Fibroblast of lung (primary cell): ENCODE data around the gene RPS8. TPM values are rescaled to one million over a fixed set of nuclear protein-coding genes. Genes with fewer than 3 reads are reported as not detected.
"Not testable (repeated sequence)": the region's sequence is repeated elsewhere in the genome, so short reads cannot be mapped to it uniquely, and the experiment has no call there.

ENCODE experiments used
- DNase-seq, 2 donors: peaks; one replicate each; pipeline versions ENCODE4 v3.0.0 to v3.0.0-alpha.2; 2010; ENCODE audit warnings: low read depth in 2 of 2
- H2AFZ ChIP-seq: 2 replicates; pipeline ENCODE4 v1.5.1; 2012; ENCODE audit warnings: low read length, control low read depth, inconsistent platforms
- H3K27ac ChIP-seq: 2 replicates; pipeline ENCODE4 v1.5.1; 2011; ENCODE audit warnings: low read length, control low read depth; ENCODE audit not compliant: insufficient read depth
- H3K27me3 ChIP-seq: 2 replicates; pipeline ENCODE4 v1.5.1; 2011; ENCODE audit warnings: mild to moderate bottlenecking, low read length; ENCODE audit not compliant: control insufficient read depth, insufficient read depth
- H3K36me3 ChIP-seq: 2 replicates; pipeline ENCODE4 v1.5.1; 2011; ENCODE audit warnings: low read length; ENCODE audit not compliant: control insufficient read depth, insufficient read depth
- H3K4me1 ChIP-seq: 2 replicates; pipeline ENCODE4 v1.5.1; 2011; ENCODE audit warnings: low read length; ENCODE audit not compliant: control insufficient read depth, insufficient read depth; ENCODE audit errors: extremely low read depth
- H3K4me2 ChIP-seq: 2 replicates; pipeline ENCODE4 v1.5.1; 2011; ENCODE audit warnings: low read length, control low read depth; ENCODE audit not compliant: insufficient read depth; ENCODE audit errors: extremely low read depth
- H3K4me3 ChIP-seq, 4 experiments: fragments of 200-600 bp in 1 of 4; sonication (generic) in 1 of 4; replicated peaks in 1 of 4; 2 replicates each; pipeline ENCODE4 v1.5.1; 2011 to 2016; ENCODE audit warnings: low read length in 4 of 4, low read depth in 3 of 4, mild to moderate bottlenecking in 3 of 4, control low read depth in 2 of 4, inconsistent platforms in 1 of 4, mixed read lengths in 1 of 4; ENCODE audit not compliant: insufficient read depth in 1 of 4; ENCODE audit errors: control extremely low read depth in 1 of 4
- H3K79me2 ChIP-seq: 2 replicates; pipeline ENCODE4 v1.5.1; 2012; ENCODE audit warnings: mild to moderate bottlenecking, low read length, inconsistent platforms; ENCODE audit not compliant: control insufficient read depth, insufficient read depth
- H3K9ac ChIP-seq: 2 replicates; pipeline ENCODE4 v1.5.1; 2011; ENCODE audit warnings: mild to moderate bottlenecking, low read length, control low read depth; ENCODE audit not compliant: insufficient read depth
- H3K9me3 ChIP-seq: 2 replicates; pipeline ENCODE4 v1.5.1; 2012; ENCODE audit warnings: low read depth, low read length; ENCODE audit not compliant: control insufficient read depth, insufficient read depth
- H4K20me1 ChIP-seq: 2 replicates; pipeline ENCODE4 v1.5.1; 2011; ENCODE audit warnings: low read length; ENCODE audit not compliant: control insufficient read depth, insufficient read depth; ENCODE audit errors: extremely low read depth
- EZH2 ChIP-seq: IDR thresholded peaks from 2 replicates; pipeline ENCODE4 v1.5.1; 2012; ENCODE audit warnings: low read length, control low read depth, mild to moderate bottlenecking; ENCODE audit errors: missing control alignments
- polyA plus RNA-seq, 2 donors: library from polyadenylated mRNA; depleted of rRNA in 1 of 2; stranded (reverse) in 1 of 2; unstranded in 1 of 2; fragments of >200 nt; gene quantifications; 2 replicates each; pipeline ENCODE4 v1.2.1, GENCODE V29; 2011 to 2012; ENCODE audit warnings: missing spikeins in 1 of 2
- total RNA-seq: library from RNA; depleted of rRNA; stranded (reverse); fragments of >200 nt; gene quantifications from 2 replicates; pipeline ENCODE4 v1.2.1, GENCODE V29; 2014
- TF ChIP-seq, protein P1 (sequence below), 2 donors: IDR thresholded peaks in 1 of 2; conservative IDR thresholded peaks in 1 of 2; 1 replicate in 1 of 2; 2 replicates in 1 of 2; pipeline ENCODE4 v1.5.1; 2011 to 2012; ENCODE audit warnings: low read length in 2 of 2, control low read depth in 1 of 2, inconsistent platforms in 1 of 2, low read depth in 1 of 2, mild to moderate bottlenecking in 1 of 2

RPS8 gene
- total and polyA plus RNA-seq, 2 donors (not counting 1 experiment from before 2014, with no cell fraction given) = 1,373 to 2,098 TPM

GRCh38 chr1:44792736-44793502, 17.6 kb downstream of the RPS8 start:
- Histone ChIP-seq H3K79me2 (no peaks in the 10 kb centered on the region), H3K9ac (no peak overlapping the region), H3K27me3 (no peaks in the 10 kb centered on the region), H3K27ac (no peak overlapping the region), H3K4me2 (no peak overlapping the region), H3K9me3 (no peaks in the 10 kb centered on the region), H4K20me1 (no peaks in the 10 kb centered on the region), H3K36me3 (no peaks in the 10 kb centered on the region), H3K4me3 (no peak overlapping the region), H3K4me1 (no peaks in the 10 kb centered on the region), H2AFZ (no peak overlapping the region)
- no peak for DNase-seq
- TF ChIP-seq, protein P1, sequence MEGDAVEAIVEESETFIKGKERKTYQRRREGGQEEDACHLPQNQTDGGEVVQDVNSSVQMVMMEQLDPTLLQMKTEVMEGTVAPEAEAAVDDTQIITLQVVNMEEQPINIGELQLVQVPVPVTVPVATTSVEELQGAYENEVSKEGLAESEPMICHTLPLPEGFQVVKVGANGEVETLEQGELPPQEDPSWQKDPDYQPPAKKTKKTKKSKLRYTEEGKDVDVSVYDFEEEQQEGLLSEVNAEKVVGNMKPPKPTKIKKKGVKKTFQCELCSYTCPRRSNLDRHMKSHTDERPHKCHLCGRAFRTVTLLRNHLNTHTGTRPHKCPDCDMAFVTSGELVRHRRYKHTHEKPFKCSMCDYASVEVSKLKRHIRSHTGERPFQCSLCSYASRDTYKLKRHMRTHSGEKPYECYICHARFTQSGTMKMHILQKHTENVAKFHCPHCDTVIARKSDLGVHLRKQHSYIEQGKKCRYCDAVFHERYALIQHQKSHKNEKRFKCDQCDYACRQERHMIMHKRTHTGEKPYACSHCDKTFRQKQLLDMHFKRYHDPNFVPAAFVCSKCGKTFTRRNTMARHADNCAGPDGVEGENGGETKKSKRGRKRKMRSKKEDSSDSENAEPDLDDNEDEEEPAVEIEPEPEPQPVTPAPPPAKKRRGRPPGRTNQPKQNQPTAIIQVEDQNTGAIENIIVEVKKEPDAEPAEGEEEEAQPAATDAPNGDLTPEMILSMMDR (conservative IDR thresholded peaks at IDR 0.05 in 1 of 2, IDR thresholded peaks at IDR 0.05 in 1 of 2; ENCODE audit: low read depth in 1 of 2, low read length in 2 of 2) = no peak
- TF ChIP-seq EZH2 = no peak

- not testable (repeated sequence) for H3K9ac ChIP-seq, H3K4me3 ChIP-seq, H3K27me3 ChIP-seq, H4K20me1 ChIP-seq, H3K36me3 ChIP-seq, H3K4me2 ChIP-seq, H2AFZ ChIP-seq, H3K9me3 ChIP-seq, DNase-seq, H3K27ac ChIP-seq
- Histone ChIP-seq H3K79me2 (peaks cover 24% of the 10 kb centered on the region), H3K4me1 (peaks cover 11% of the 10 kb centered on the region)
These were observed 22.5 kb downstream of the RPS8 start for GRCh38 chr1:44797886-44798285.

- peaks cover 17% of the 10 kb centered on the region for H3K4me1 ChIP-seq
- no peak overlapping the region for H2AFZ ChIP-seq
- no peak overlapping the region for H3K9ac ChIP-seq
- TF ChIP-seq, protein P1 (conservative IDR thresholded peaks at IDR 0.05 in 1 of 2, IDR thresholded peaks at IDR 0.05 in 1 of 2; ENCODE audit: low read depth in 1 of 2, low read length in 2 of 2) = no peak
- H3K36me3 ChIP-seq = peaks cover 17% of the 10 kb centered on the region
- no peak overlapping the region for H3K4me3 ChIP-seq
- H3K79me2 ChIP-seq = peaks cover 32% of the 10 kb centered on the region
- no peak overlapping the region for H3K27ac ChIP-seq
- H3K9me3 ChIP-seq = no peaks in the 10 kb centered on the region
- H3K4me2 ChIP-seq = no peak overlapping the region
- no peaks in the 10 kb centered on the region for H3K27me3 ChIP-seq
- H4K20me1 ChIP-seq = no peaks in the 10 kb centered on the region
- DNase-seq = no peak
These were observed 23.4 kb downstream of the RPS8 start for GRCh38 chr1:44798481-44799365.
